ENCODE data around the gene RAB20.

RAB20 gene

DNA sequence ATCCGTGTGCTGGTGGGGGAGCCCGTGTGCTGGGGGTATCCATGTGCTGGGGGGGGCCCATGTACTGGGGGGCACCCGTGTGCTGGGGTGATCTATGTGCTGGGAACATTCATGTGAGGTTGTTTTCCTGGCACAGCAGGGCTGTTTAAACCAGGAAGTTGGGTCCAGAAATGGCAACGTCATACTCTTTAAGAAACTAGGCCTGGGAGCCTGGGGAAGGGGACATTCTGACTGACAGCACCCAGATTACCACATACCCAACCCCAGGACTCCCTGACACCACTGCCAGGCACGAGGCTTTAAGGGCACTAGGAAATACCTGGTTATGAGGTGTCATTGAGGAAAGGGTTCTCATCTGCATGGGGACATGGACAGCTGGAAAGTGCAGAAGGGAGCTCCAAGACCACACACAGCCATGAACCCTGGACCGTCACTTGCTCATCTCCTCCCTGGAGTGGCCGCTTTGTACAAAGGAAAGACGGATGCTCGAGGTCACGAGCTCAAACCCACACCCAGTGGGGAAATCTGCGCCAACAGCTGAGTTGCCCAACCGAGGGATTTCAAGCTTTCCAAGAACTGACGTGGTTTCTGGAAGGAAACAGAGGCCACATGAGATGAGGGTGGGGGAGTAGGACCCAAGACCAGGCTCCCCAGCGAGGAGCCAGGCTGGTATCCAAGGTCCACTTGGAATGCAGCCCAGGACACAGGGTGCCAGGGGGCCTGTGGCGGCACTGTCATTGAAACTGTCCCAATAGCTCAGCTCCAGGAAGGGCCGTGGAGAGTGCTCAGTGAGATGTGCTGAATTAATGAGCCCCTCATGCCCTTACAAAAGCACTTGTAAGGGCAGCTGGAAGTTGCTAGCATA, 40.9 kb downstream of the RAB20 start:
- TF ChIP-seq SIN3A (IDR thresholded peaks at IDR 0.05; ENCODE audit: borderline replicate concordance, insufficient read depth, low read length): no peak
- no peak for TF ChIP-seq FOXP2 (optimal IDR thresholded peaks at IDR 0.05; ENCODE audit: borderline replicate concordance, extremely low read depth, extremely low read length, insufficient read depth)
- TF ChIP-seq POLR2AphosphoS5 (IDR thresholded peaks at IDR 0.05; ENCODE audit: low read depth, low read length): no peak
- no peak for TF ChIP-seq TAF1 (IDR thresholded peaks at IDR 0.05; ENCODE audit: borderline replicate concordance, insufficient read depth, low read length)
- TF ChIP-seq, protein P1, sequence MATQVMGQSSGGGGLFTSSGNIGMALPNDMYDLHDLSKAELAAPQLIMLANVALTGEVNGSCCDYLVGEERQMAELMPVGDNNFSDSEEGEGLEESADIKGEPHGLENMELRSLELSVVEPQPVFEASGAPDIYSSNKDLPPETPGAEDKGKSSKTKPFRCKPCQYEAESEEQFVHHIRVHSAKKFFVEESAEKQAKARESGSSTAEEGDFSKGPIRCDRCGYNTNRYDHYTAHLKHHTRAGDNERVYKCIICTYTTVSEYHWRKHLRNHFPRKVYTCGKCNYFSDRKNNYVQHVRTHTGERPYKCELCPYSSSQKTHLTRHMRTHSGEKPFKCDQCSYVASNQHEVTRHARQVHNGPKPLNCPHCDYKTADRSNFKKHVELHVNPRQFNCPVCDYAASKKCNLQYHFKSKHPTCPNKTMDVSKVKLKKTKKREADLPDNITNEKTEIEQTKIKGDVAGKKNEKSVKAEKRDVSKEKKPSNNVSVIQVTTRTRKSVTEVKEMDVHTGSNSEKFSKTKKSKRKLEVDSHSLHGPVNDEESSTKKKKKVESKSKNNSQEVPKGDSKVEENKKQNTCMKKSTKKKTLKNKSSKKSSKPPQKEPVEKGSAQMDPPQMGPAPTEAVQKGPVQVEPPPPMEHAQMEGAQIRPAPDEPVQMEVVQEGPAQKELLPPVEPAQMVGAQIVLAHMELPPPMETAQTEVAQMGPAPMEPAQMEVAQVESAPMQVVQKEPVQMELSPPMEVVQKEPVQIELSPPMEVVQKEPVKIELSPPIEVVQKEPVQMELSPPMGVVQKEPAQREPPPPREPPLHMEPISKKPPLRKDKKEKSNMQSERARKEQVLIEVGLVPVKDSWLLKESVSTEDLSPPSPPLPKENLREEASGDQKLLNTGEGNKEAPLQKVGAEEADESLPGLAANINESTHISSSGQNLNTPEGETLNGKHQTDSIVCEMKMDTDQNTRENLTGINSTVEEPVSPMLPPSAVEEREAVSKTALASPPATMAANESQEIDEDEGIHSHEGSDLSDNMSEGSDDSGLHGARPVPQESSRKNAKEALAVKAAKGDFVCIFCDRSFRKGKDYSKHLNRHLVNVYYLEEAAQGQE (IDR thresholded peaks at IDR 0.05; ENCODE audit: insufficient read depth in 1 of 2, low read depth in 2 of 2, low read length in 2 of 2): no peak

DNA sequence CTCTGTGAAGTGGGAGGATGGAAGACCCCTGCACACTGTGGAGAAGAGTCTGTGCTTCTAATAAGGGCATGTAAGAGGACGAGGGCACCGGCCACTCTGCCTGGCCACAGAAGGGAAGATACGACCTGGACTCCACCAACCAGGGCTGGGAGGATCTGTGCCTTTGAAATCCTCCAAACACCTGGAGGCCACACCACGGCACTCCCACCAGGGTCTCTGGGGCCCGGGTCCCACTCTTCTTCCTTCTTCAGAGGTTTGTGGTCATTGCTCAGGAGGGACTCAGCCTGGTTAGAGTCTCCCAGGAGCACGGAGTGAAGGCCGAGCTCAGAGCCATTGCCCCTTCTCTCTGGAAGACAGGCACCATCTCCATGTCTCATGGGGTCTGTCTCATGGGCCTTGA, 42.0 kb downstream of the RAB20 start:
- TF ChIP-seq, protein P1 (IDR thresholded peaks at IDR 0.05; ENCODE audit: insufficient read depth in 1 of 2, low read depth in 2 of 2, low read length in 2 of 2): no peak
- no peak for TF ChIP-seq POLR2AphosphoS5 (IDR thresholded peaks at IDR 0.05; ENCODE audit: low read depth, low read length)
- no peak for TF ChIP-seq TAF1 (IDR thresholded peaks at IDR 0.05; ENCODE audit: borderline replicate concordance, insufficient read depth, low read length)
- TF ChIP-seq FOXP2 (optimal IDR thresholded peaks at IDR 0.05; ENCODE audit: borderline replicate concordance, extremely low read depth, extremely low read length, insufficient read depth): no peak
- TF ChIP-seq SIN3A (IDR thresholded peaks at IDR 0.05; ENCODE audit: borderline replicate concordance, insufficient read depth, low read length): no peak

DNA sequence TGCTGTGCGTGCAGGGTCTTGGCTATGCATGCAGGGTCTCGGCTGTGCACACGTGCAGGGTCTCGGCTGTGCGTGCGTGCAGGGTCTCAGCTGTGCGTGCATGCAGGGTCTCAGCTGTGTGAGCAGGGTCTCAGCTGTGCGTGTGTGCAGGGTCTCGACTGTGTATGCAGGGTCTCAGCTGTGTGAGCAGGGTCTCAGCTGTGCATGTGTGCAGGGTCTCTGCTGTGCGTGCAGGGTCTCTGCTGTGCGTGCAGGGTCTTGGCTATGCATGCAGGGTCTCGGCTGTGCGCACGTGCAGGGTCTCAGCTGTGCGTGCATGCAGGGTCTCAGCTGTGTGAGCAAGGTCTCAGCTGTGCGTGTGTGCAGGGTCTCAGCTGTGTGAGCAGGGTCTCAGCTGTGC, 42.5 kb downstream of the RAB20 start:
- TF ChIP-seq TAF1 (IDR thresholded peaks at IDR 0.05; ENCODE audit: borderline replicate concordance, insufficient read depth, low read length) (no peak), SIN3A (IDR thresholded peaks at IDR 0.05; ENCODE audit: borderline replicate concordance, insufficient read depth, low read length) (no peak), FOXP2 (optimal IDR thresholded peaks at IDR 0.05; ENCODE audit: borderline replicate concordance, extremely low read depth, extremely low read length, insufficient read depth) (no peak)

DNA sequence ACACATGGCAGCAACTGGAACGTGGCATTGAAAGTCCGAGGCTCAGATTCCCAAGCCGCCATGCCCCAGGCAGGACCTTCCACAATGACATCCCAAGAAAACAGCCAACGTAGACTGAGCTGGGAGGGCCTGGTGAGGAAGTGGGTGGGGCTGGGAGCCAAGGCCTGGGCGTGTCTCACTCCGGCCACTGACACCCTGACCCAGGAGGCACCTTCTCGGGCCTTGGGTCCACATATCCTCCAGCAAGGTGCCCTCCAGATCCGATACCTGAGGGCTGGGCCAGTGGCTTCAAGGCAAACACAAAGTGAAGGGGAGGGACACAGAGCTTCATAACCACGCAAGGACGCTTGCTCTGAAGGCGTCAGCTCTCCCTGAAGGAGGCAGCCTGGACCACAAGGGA, 43.0 kb downstream of the RAB20 start:
- TF ChIP-seq FOXP2 (optimal IDR thresholded peaks at IDR 0.05; ENCODE audit: borderline replicate concordance, extremely low read depth, extremely low read length, insufficient read depth): no peak
- no peak for TF ChIP-seq POLR2AphosphoS5 (IDR thresholded peaks at IDR 0.05; ENCODE audit: low read depth, low read length)
- no peak for TF ChIP-seq TAF1 (IDR thresholded peaks at IDR 0.05; ENCODE audit: borderline replicate concordance, insufficient read depth, low read length)
- TF ChIP-seq, protein P1 (IDR thresholded peaks at IDR 0.05; ENCODE audit: insufficient read depth in 1 of 2, low read depth in 2 of 2, low read length in 2 of 2): no peak
- TF ChIP-seq SIN3A (IDR thresholded peaks at IDR 0.05; ENCODE audit: borderline replicate concordance, insufficient read depth, low read length): no peak

DNA sequence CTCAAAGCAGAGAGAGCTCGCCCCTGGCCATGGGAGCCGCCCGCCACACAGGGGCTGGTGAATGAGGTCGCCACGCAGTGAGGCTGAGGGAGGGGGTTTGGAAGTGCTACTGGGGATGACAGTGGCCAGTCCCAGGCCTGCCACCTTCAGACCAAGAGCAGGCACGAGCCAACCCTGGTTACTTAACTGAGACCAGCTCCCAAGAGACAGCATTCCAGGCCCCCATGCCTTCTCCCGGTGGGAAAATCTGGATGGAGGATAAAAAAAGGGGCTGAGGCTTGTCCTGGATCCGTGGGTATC, 43.3 kb downstream of the RAB20 start:
- no peak for TF ChIP-seq POLR2AphosphoS5 (IDR thresholded peaks at IDR 0.05; ENCODE audit: low read depth, low read length)

DNA sequence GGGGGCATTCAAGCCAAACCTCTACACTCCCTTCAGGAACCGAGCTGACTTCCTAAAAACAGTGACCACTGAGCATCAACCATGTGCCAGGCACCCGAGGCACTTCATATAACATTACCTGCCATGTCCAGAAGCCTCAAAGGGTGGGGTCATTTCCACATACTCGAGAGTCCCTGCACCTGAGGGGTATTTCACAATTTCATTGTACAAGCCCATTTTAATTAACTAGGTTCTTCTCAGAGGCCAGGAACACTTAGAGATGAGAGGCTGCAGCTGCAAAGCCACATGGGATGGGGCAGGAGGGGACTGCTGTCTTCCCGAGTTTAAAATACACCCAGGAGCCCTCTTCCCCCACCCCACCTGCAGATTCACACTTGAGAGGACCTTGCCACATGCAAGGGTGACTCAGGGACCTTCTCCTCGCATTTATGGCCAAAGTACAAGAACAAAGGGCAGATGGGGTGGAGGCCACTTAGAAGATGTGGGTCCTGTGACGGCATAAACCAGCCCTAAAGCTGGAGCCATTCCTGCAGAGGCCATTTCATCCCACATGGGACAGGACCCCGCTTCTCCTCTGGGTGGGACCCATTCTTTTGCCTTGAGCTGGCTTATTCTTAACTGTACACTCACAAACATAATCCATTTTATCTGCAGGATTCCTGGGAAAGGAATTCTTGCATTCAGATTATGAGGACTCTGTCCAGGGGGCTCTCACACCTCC, 43.9 kb downstream of the RAB20 start:
- TF ChIP-seq TAF1 (IDR thresholded peaks at IDR 0.05; ENCODE audit: borderline replicate concordance, insufficient read depth, low read length): no peak
- TF ChIP-seq FOXP2 (optimal IDR thresholded peaks at IDR 0.05; ENCODE audit: borderline replicate concordance, extremely low read depth, extremely low read length, insufficient read depth): no peak
- TF ChIP-seq POLR2AphosphoS5 (IDR thresholded peaks at IDR 0.05; ENCODE audit: low read depth, low read length): no peak
- TF ChIP-seq, protein P1 (IDR thresholded peaks at IDR 0.05; ENCODE audit: insufficient read depth in 1 of 2, low read depth in 2 of 2, low read length in 2 of 2): no peak
- no peak for TF ChIP-seq SIN3A (IDR thresholded peaks at IDR 0.05; ENCODE audit: borderline replicate concordance, insufficient read depth, low read length)

Data from PFSK-1 (cell line).